ENCODE data around the gene GCM1.

Gene GCM1

GRCh38 chr6:53103993-53104675, 44.5 kb downstream of the GCM1 start:
- no peak for DNase-seq

- no peak for DNase-seq
Observed at GRCh38 chr6:53101006-53101405, 47.6 kb downstream of the GCM1 start.

GRCh38 chr6:53100561-53100960, 48.1 kb downstream of the GCM1 start:
- no peak for DNase-seq

GRCh38 chr6:53095716-53096115, 52.9 kb downstream of the GCM1 start:
- DNase-seq, result no peak

GRCh38 chr6:53095270-53095669, 53.4 kb downstream of the GCM1 start:
- DNase-seq, result no peak

- DNase-seq, result no peak
Observed at GRCh38 chr6:53090576-53090975, 58.1 kb downstream of the GCM1 start.

- no peak for DNase-seq
Observed at GRCh38 chr6:53089948-53090347, 58.7 kb downstream of the GCM1 start.

- no peak for DNase-seq
Observed at GRCh38 chr6:53086302-53086701, 62.3 kb downstream of the GCM1 start.

- no peak for DNase-seq
Observed at GRCh38 chr6:53080813-53081212, 67.8 kb downstream of the GCM1 start.

Data from GF-D8 (cell line).